OCI-LY7 (cell line): ENCODE data around the gene SRL. TPM values are rescaled to one million over a fixed set of nuclear protein-coding genes. Genes with fewer than 3 reads are reported as not detected.

ENCODE experiments used
- BruUV-seq: library from RNA; stranded (reverse); fragments of 400-500 nt; replicated peaks from 2 replicates; lab custom pipeline; 2021; lab: Mats Ljungman, UMichigan
- CTCF ChIA-PET: fragments of 300-600 bp; sonication (Branson Sonifier 250); formaldehyde crosslinking; loops from one replicate; lab custom pipeline; 2022; ENCODE audit warnings: antibody characterized with exemption; ENCODE audit not compliant: unreplicated experiment; lab: Charles Lee
- POLR2A ChIA-PET: fragments of 300-600 bp; sonication (Branson Sonifier 250); formaldehyde crosslinking; loops from one replicate; lab custom pipeline; 2022; ENCODE audit warnings: antibody characterized with exemption; lab: Charles Lee
- DNase-seq: peaks from one replicate; pipeline ENCODE4 v3.0.0-alpha.2; 2015; ENCODE audit warnings: low spot score
- H2AFZ ChIP-seq: fragments of 200-600 bp; sonication (generic), shearing (Covaris generic); 2 replicates; pipeline ENCODE4 v1.6.1; 2014; ENCODE audit warnings: mild to moderate bottlenecking, antibody characterized with exemption, low read length, moderate library complexity
- H3K27ac ChIP-seq: fragments of 200-600 bp; sonication (generic); 2 replicates; pipeline ENCODE4 v1.5.1; 2014; ENCODE audit warnings: mixed run types, low read depth, mild to moderate bottlenecking, moderate library complexity, low read length, inconsistent platforms; ENCODE audit not compliant: poor library complexity, severe bottlenecking
- H3K36me3 ChIP-seq: fragments of 200-600 bp; sonication (generic); 2 replicates; pipeline ENCODE4 v1.6.1; 2014; ENCODE audit warnings: mild to moderate bottlenecking, antibody characterized with exemption, low read length, moderate library complexity, mixed read lengths; ENCODE audit not compliant: insufficient read depth
- H3K4me1 ChIP-seq: fragments of 200-600 bp; sonication (generic); 2 replicates; pipeline ENCODE4 v1.5.1; 2014; ENCODE audit warnings: mild to moderate bottlenecking, low read length; ENCODE audit not compliant: insufficient read depth, poor library complexity, severe bottlenecking
- H3K4me2 ChIP-seq: fragments of 200-600 bp; sonication (generic); 2 replicates; pipeline ENCODE4 v1.6.1; 2014; ENCODE audit warnings: mild to moderate bottlenecking, low read length
- H3K4me3 ChIP-seq: fragments of 200-600 bp; sonication (generic); 2 replicates; pipeline ENCODE4 v1.5.1; 2014; ENCODE audit warnings: mild to moderate bottlenecking, low read depth, low read length; ENCODE audit not compliant: poor library complexity, severe bottlenecking
- H3K79me2 ChIP-seq: fragments of 200-600 bp; sonication (generic); 2 replicates; pipeline ENCODE4 v1.6.1; 2016; ENCODE audit warnings: low read depth, mild to moderate bottlenecking, low read length, moderate library complexity, mixed read lengths; ENCODE audit not compliant: insufficient read depth
- H3K9me2 ChIP-seq: fragments of 200-600 bp; sonication (generic); 2 replicates; pipeline ENCODE4 v1.6.1; 2016; ENCODE audit warnings: mild to moderate bottlenecking, low read length, mixed read lengths; ENCODE audit not compliant: insufficient read depth
- H3K9me3 ChIP-seq: fragments of 200-600 bp; sonication (generic); 2 replicates; pipeline ENCODE4 v1.6.1; 2014; ENCODE audit warnings: mild to moderate bottlenecking, mixed run types, low read length, mixed read lengths
- H4K20me1 ChIP-seq: fragments of 200-600 bp; sonication (generic); 2 replicates; pipeline ENCODE4 v1.6.1; 2014; ENCODE audit warnings: mild to moderate bottlenecking, antibody characterized with exemption, low read length, moderate library complexity, mixed read lengths; ENCODE audit not compliant: insufficient read depth
- CTCF ChIP-seq: fragments of 200-600 bp; sonication (generic); conservative IDR thresholded peaks from 2 replicates; pipeline ENCODE4 v1.5.1; 2014; ENCODE audit warnings: mild to moderate bottlenecking, antibody characterized with exemption, low read length, moderate library complexity, mixed read lengths
- EZH2phosphoT487 ChIP-seq: fragments of 200-600 bp; sonication (generic); IDR thresholded peaks from 2 replicates; pipeline ENCODE4 v1.6.1; 2018; ENCODE audit warnings: low read depth, borderline replicate concordance, mild to moderate bottlenecking, mixed run types, antibody characterized with exemption, low read length, moderate library complexity, mixed read lengths
- intact Hi-C: fragments of 100-400 bp; cut with micrococcal nuclease; formaldehyde crosslinking; loops from one replicate; pipeline ENCODE4 v1.10.0; 2022; ENCODE audit not compliant: unreplicated experiment
- total RNA-seq, 2 experiments: library from RNA; depleted of rRNA in 1 of 2; stranded (reverse); fragments of >200 nt in 1 of 2; shearing (Covaris generic) in 1 of 2; gene quantifications; 2 replicates each; pipeline ENCODE4 v1.2.3, GENCODE V29; 2014 to 2022

SRL gene
- total RNA-seq, 2 experiments from 2014 or later: not detected

DNA sequence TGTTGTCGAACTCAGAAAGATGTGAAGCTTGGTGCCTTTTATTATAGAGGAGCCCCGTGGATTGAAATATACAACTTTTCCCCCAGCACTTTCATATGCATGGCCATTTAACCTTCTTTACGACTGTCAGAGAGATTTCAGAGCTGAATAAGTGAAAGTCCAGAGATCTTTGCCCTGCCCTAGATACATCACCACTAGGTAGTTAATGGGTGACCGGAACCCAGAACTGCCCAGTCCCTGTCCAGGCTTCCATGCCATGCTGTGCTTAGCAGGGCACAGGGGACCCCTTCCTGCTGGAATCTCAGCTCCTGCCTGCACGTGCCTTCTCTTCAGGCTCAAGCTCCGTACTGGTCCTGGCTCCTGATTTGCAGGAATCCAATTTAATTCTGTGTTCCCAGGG lies 32.2 kb downstream of the SRL start:
- CTCF ChIA-PET: no interaction called here
- POLR2A ChIA-PET: interaction anchor here (0.5 kb wide), 1 partner anchor 43 kb away, joined by 3 read pairs; no protein-coding TSS in a partner anchor
- Histone ChIP-seq H2AFZ (no peak overlapping the region), H3K9me3 (no peaks in the 10 kb centered on the region), H3K27ac (no peak overlapping the region), H3K4me1 (no peaks in the 10 kb centered on the region), H3K9me2 (no peaks in the 10 kb centered on the region), H3K36me3 (no peaks in the 10 kb centered on the region), H3K4me2 (no peak overlapping the region), H4K20me1 (no peaks in the 10 kb centered on the region), H3K4me3 (no peak overlapping the region), H3K79me2 (no peaks in the 10 kb centered on the region)
- no peak for TF ChIP-seq EZH2phosphoT487
- TF ChIP-seq CTCF: no peak
- intact Hi-C loops: no loop called here
- DNase-seq: no peak
- BruUV-seq: no TSS peak

DNA sequence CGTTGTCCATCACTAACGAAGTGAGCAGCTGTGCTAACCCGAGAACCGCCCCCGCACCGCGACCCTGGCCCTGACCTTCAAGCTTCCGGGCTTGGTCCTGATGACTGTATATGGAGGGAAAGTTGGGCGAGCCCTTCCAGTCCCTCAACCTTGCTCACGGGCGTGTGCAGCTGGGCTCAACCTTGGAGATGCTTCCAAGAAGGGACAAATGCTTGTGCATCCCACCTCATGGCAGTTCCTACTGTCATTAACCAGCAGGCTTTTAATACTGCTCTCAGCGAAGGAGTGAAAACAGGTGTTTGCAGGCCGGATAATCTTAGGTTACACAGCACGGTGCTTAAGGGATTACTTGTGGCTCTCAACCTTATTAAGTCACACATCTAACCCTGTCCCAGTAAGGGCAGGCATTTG lies 33.5 kb downstream of the SRL start:
- ChIA-PET POLR2A (no interaction called here), CTCF (no interaction called here)
- Histone ChIP-seq H3K9me3 (no peaks in the 10 kb centered on the region), H3K9me2 (no peaks in the 10 kb centered on the region), H3K79me2 (no peaks in the 10 kb centered on the region), H2AFZ (no peak overlapping the region), H3K4me3 (no peak overlapping the region), H3K4me1 (no peaks in the 10 kb centered on the region), H4K20me1 (no peaks in the 10 kb centered on the region), H3K36me3 (no peaks in the 10 kb centered on the region), H3K4me2 (no peak overlapping the region), H3K27ac (no peak overlapping the region)
- intact Hi-C loops: no loop called here
- TF ChIP-seq EZH2phosphoT487: no peak
- no peak for DNase-seq
- no TSS peak for BruUV-seq

GRCh38 chr16:4207683-4208340 lies 34.1 kb downstream of the SRL start:
- BruUV-seq: no TSS peak
- Histone ChIP-seq H3K9me3 (no peaks in the 10 kb centered on the region), H4K20me1 (no peaks in the 10 kb centered on the region), H3K4me3 (no peak overlapping the region), H3K27ac (no peak overlapping the region), H2AFZ (no peak overlapping the region), H3K9me2 (no peaks in the 10 kb centered on the region), H3K79me2 (no peaks in the 10 kb centered on the region), H3K4me2 (no peak overlapping the region), H3K36me3 (no peaks in the 10 kb centered on the region), H3K4me1 (no peaks in the 10 kb centered on the region)
- ChIA-PET POLR2A (no interaction called here), CTCF (no interaction called here)
- TF ChIP-seq CTCF (no peak), EZH2phosphoT487 (no peak)
- DNase-seq: no peak
- intact Hi-C loops: no loop called here
